ENCODE data around the gene ACP7. TPM values are rescaled to one million over a fixed set of nuclear protein-coding genes. Genes with fewer than 3 reads are reported as not detected.

The ACP7 gene
- total and polyA plus RNA-seq, 9 of the 15 experiments (the other 6 are each of a cell fraction or from before 2014, with no cell fraction given), result not detected

GRCh38 chr19:39113199-39113598 is 29.0 kb downstream of the ACP7 start:
- H3K4me2 ChIP-seq (ENCODE audit: insufficient read depth, low read length), result no peak overlapping the region

More at GRCh38 chr19:39113199-39113598, 29.0 kb downstream of the ACP7 start:
- no peak overlapping the region for H3K27ac ChIP-seq (ENCODE audit: extremely low read depth, low read depth, low read length)
- peaks cover 6 to 31% of the 10 kb centered on the region in 2 experiments; a peak in 2 of 5 replicates for H3K27me3 ChIP-seq (ENCODE audit: control insufficient read depth in 2 of 2, insufficient read depth in 2 of 2, low read length in 2 of 2)
- H3K36me3 ChIP-seq (ENCODE audit: control insufficient read depth, insufficient read depth, low read length), result no peaks in the 10 kb centered on the region
- CTCF ChIA-PET (ENCODE audit: low intra/inter-chr PET ratio), result no interaction called here
- peaks cover 0 to 18% of the 10 kb centered on the region in 2 experiments; a peak in 3 of 5 replicates for H3K4me1 ChIP-seq (replicated peaks in 1 of 2; ENCODE audit: control insufficient read depth in 2 of 2, insufficient read depth in 2 of 2, low read length in 2 of 2)
- DNase-seq (ENCODE audit: extremely low read depth in 1 of 4, low spot score in 3 of 4) (peak in 1 of 4 experiments; percentile 2), ATAC-seq (no peak), FAIRE-seq (no peak)
- H3K79me2 ChIP-seq (ENCODE audit: control insufficient read depth, insufficient read depth, low read length), result no peaks in the 10 kb centered on the region
- intact Hi-C loops (cut with micrococcal nuclease), result no loop called here
- H4K20me1 ChIP-seq (replicated peaks; ENCODE audit: control insufficient read depth, insufficient read depth, low read length), result no peaks in the 10 kb centered on the region
- no peaks in the 10 kb centered on the region for H3K9me3 ChIP-seq (replicated peaks; ENCODE audit: control insufficient read depth, insufficient read depth, low read depth, low read length)
- H2AFZ ChIP-seq (ENCODE audit: low read depth, low read length), result no peak overlapping the region
- no peak overlapping the region for H3K4me3 ChIP-seq
- BruUV-seq (replicated peaks), result no TSS peak
- H3K9me1 ChIP-seq (ENCODE audit: control insufficient read depth, insufficient read depth, low read length), result no peaks in the 10 kb centered on the region
- no peak for TF ChIP-seq HMGXB4 (CRISPR knock-in tag; IDR thresholded peaks at IDR 0.05)
- no peak for TF ChIP-seq SAP30 (IDR thresholded peaks at IDR 0.05; ENCODE audit: borderline replicate concordance, insufficient read depth, low read depth, low read length, poor library complexity, severe bottlenecking)
- TF ChIP-seq E2F4 (CRISPR knock-in tag; IDR thresholded peaks at IDR 0.05; ENCODE audit: low read depth), result no peak
- TF ChIP-seq AFF4 (CRISPR knock-in tag; IDR thresholded peaks at IDR 0.05), result no peak
- no peak for TF ChIP-seq ZNF408 (CRISPR knock-in tag; IDR thresholded peaks at IDR 0.05; ENCODE audit: low read depth)
- no peak for TF ChIP-seq PPARD (CRISPR knock-in tag; IDR thresholded peaks at IDR 0.05)
- WGBS (ENCODE audit: insufficient coverage, low coverage, missing lambda C conversion rate), result 8% methylated on average over 10 of the region's 10 CpGs
- in situ Hi-C loops (cut with MboI), result loop anchor here (10.0 kb wide), 1 partner anchor 148 kb away; no protein-coding TSS in a partner anchor
- POLR2A ChIA-PET, result no interaction called here
- no peak overlapping the region for H3K9ac ChIP-seq (ENCODE audit: insufficient read depth in 1 of 2, low read depth in 2 of 2, low read length in 2 of 2)

Measured in K562 (cell line).